GM18519 (cell line): ENCODE measurements around the gene STRADA.

ENCODE experiments used
- ATAC-seq: cut with Tn5 transposase; IDR thresholded peaks from one replicate; pipeline ENCODE4 v1.9.1; 2021; ENCODE audit warnings: mild to moderate bottlenecking, moderate library complexity; ENCODE audit not compliant: unreplicated experiment, low FRiP score

Gene STRADA

GRCh38 chr17:63741408-63742173 is at the start of gene STRADA:
TSS of gene STRADA (minus strand) at chr17:63741799. CDS start at chr17:63728369, 13,430 bp downstream.
- peak; percentile 80 for ATAC-seq

- no peak for ATAC-seq
Observed at GRCh38 chr17:63790057-63790456, 48.5 kb upstream of the STRADA start.

GRCh38 chr17:63786971-63787711 is 45.5 kb upstream of the STRADA start:
- ATAC-seq = no peak

GRCh38 chr17:63786117-63786516 is 44.5 kb upstream of the STRADA start:
- ATAC-seq = no peak

- ATAC-seq = no peak
Observed at GRCh38 chr17:63785556-63785955, 44.0 kb upstream of the STRADA start.

- no peak for ATAC-seq
Observed at GRCh38 chr17:63783522-63783921, 41.9 kb upstream of the STRADA start.

GRCh38 chr17:63780928-63781327 is 39.3 kb upstream of the STRADA start:
- ATAC-seq = no peak

- ATAC-seq = no peak
Observed at GRCh38 chr17:63780507-63780906, 38.9 kb upstream of the STRADA start.

GRCh38 chr17:63775420-63775819 is 33.8 kb upstream of the STRADA start:
- ATAC-seq = no peak

GRCh38 chr17:63774969-63775265 is 33.3 kb upstream of the STRADA start:
- ATAC-seq = no peak

GRCh38 chr17:63774141-63774968 is 32.8 kb upstream of the STRADA start, which contains the start of gene DDX42:
TSS of gene DDX42 (plus strand) at chr17:63774170. CDS start at chr17:63787050, 12,880 bp downstream.
- ATAC-seq = peak; percentile 4

- ATAC-seq = peak; percentile 76
Observed at GRCh38 chr17:63773272-63774140, 31.9 kb upstream of the STRADA start, which contains the start of gene CCDC47. TSS of gene CCDC47 (minus strand) at chr17:63773597. CDS start at chr17:63766175, 7,422 bp downstream.

- ATAC-seq = no peak
Observed at GRCh38 chr17:63772801-63773271, 31.2 kb upstream of the STRADA start.

- no peak for ATAC-seq
Observed at GRCh38 chr17:63768433-63768832, 26.8 kb upstream of the STRADA start.

GRCh38 chr17:63766754-63767153 is 25.2 kb upstream of the STRADA start:
- ATAC-seq = no peak

GRCh38 chr17:63764716-63765115 is 23.1 kb upstream of the STRADA start:
- no peak for ATAC-seq

GRCh38 chr17:63762161-63763078 is 20.8 kb upstream of the STRADA start:
- ATAC-seq = no peak

GRCh38 chr17:63760771-63761539 is 19.4 kb upstream of the STRADA start:
- ATAC-seq = no peak
